LNCAP (cell line): ENCODE results near the gene CDK5RAP1.

ENCODE experiments used
- TF ChIP-seq, protein P1 (sequence below): fragments of 450-650 bp; IDR thresholded peaks from 2 replicates; pipeline ENCODE4 v1.5.1; 2017; ENCODE audit warnings: mild to moderate bottlenecking

Gene CDK5RAP1

GRCh38 chr20:33431797-33432381 is 30.6 kb upstream of the CDK5RAP1 start:
- TF ChIP-seq, protein P1, sequence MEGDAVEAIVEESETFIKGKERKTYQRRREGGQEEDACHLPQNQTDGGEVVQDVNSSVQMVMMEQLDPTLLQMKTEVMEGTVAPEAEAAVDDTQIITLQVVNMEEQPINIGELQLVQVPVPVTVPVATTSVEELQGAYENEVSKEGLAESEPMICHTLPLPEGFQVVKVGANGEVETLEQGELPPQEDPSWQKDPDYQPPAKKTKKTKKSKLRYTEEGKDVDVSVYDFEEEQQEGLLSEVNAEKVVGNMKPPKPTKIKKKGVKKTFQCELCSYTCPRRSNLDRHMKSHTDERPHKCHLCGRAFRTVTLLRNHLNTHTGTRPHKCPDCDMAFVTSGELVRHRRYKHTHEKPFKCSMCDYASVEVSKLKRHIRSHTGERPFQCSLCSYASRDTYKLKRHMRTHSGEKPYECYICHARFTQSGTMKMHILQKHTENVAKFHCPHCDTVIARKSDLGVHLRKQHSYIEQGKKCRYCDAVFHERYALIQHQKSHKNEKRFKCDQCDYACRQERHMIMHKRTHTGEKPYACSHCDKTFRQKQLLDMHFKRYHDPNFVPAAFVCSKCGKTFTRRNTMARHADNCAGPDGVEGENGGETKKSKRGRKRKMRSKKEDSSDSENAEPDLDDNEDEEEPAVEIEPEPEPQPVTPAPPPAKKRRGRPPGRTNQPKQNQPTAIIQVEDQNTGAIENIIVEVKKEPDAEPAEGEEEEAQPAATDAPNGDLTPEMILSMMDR = no peak

DNA sequence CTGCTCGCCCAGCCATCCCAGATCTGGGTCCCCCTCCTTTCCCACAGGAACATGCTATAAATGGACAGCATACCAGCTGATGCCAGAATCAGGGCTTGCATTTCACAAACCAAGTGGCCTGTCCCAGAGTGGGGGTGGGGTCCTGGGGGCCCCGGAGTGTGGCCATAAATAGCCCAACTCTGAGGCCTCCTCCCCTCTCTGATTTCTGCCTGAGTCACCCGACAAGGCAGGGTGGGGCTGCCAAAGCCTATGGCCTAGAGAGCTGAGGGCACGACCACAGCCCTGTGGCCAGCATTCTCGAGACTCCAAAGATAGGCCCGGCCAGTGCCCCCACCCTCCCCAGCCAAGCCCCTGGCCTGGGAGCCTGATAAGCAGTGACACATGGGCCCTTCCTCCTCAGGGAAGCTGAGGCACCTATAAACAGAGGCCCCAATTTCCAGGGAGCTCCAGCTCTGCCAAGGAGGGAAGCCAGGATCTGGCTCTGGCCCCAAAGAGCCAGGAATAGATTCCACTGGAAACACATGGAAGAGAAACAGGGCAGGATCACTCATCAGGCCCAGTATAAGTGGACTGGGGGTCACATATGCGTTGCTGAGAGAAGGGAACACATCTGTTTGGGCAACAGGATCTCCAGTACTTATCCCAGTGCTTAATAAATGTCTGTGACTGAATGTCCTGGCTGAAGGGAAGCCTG is 22.0 kb upstream of the CDK5RAP1 start:
- TF ChIP-seq, protein P1 = no peak

DNA sequence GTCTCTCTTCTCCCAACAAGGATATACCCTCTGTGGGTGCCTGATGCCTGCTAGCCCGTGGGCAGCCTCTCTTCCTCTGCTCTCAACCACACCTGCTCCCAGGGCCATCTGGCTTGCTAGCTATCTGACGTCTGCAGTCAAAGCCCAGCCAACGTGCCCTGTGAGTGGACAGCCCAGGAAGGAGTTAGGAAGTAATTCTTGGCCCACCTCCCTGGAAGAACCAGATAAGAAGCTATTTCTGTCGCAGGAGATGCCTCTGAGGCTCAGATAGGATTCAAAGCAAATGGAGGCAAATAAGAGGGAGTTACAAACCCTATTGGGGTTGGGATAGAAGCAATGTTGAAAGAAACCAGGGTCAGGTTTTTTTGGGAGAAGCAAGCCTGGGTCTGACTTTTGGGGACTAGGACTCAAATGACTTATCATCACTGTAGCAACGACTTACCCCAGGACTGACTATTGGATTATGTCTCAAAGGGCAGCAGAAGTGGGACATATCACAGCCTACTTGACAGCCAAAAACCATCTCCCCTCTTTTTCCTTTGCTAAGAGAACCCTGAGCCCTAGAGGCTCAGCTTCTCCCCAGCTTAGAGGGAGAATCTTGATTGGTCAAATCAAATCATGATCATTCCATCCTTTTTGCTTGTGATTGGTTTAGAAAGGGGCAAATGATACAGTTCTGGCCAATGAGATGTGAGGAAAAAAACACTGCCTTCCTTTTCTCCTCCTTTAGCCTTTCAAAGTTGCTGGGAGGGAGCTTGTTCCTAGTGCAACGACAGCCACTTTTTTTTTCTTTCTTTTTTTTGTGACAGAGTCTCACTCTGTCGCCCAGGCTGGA is 18.0 kb upstream of the CDK5RAP1 start:
- TF ChIP-seq, protein P1 = no peak

- TF ChIP-seq, protein P1 = no peak
These were observed 16.7 kb upstream of the CDK5RAP1 start for GRCh38 chr20:33418033-33418432.

DNA sequence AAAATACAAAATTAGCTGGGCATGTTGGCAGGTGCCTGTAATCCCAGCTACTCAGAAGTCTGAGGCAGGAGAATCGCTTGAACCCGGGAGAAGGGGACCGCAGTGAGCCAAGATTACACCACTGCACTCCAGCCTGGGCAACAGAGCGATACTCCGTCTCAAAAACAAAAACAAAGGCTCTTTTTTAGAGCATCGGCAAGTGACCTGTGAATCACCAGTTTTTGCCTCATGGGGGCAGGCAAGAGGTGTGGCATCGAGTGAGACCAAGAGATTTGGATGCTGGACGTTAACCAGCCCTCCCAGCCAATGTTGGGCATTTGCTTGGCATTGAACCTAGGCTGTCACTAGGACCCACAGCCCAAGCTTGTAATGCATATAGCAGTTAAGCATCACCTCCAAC is 14.6 kb upstream of the CDK5RAP1 start:
- TF ChIP-seq, protein P1 = peak; percentile 69

DNA sequence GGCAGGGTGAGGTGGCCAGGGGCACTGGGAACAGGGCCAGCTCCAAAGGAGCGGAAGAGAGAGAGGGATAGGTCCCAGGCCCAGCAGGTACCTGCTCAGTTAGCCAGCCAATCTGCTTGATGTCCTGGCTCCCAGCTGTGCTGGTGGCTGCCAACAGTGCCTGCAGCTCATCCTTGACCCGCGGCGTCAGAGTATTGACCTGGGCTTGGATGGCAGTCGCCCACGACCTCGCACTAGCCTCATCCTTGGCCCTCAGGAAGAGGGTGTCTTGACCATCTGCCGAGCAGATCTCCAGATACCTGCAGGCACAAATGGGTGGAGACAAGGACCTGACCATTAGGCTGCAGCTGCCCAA is 11.1 kb upstream of the CDK5RAP1 start:
- TF ChIP-seq, protein P1 = no peak

DNA sequence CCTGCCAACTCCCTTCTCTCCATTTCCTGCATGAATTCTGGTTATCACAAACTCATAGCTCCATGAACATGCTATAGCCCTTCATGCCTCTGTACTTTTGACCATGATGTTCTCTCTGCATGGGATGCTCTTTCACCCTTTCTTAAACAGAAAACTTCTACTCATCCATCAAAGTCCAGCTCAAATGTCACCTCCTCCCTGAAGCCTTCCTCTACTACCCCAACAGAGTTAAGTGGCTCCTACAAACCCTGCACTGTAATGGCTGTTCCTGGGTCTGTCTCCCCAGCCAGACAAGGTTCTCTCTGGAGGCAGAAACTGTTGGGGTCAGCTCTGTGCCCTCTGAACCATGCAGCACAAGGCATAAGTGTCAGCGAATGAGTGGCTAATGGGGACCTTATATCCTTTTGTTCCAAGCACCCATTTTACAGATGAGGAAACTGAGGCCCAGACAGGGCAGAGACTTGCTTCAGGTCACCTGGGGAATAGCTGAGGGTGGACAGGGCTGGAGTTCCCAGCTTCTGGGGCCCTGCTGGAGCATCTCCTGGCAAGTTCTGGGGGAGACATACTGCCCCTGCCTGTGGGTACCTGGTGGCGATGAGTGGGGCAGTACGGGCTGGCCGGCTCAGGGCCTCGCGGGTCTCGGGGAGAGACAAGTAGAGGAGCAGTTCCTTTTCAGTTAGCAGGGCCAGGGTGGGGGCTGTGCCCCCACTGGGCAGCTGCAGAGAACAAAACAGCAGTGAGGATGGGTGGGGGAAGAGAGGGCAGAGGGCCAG is 10.6 kb upstream of the CDK5RAP1 start:
- TF ChIP-seq, protein P1 = no peak
